Measurements from ENCODE around the gene CAST.

CAST gene

DNA sequence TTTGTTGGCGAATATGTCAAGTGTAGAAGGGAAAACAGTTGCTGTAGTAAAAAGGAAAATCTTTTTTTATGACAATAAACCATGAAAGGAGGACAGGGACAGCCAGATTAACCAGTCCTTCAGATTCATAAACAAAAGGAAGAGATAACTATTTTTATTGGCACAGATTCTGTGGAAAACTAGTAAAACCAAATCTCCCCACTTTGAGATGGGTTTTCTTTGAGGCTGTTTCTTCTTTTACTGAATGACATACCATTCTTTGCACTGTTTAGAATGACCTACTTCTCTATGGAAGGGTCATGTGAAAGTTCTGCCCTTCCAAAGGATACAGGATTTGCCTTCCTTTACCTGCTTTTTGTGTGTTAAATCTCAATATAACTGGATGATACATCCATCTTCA lies 13.7 kb downstream of the CAST start:
- no peak for DNase-seq

DNA sequence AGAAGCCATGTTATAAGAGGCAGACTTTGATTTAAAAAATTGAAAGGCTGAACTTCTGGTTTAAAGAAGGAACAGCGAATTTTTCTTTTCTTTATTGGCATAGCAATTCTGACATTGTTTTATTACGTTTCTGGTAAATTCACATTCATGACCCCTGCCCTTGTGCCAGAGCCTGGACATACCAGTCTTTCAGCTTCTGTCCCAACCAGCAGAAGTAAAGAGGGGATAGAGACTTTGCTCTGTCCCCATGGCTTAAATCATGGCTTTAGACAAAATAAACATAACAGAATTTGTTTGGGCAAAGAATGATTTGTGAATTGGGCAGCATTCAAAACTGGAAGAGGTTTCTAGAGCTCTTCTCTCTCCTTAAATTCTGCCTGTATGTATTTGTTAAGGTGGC lies 15.3 kb downstream of the CAST start:
- no peak for DNase-seq

- no peak for DNase-seq
Measured at GRCh38 chr5:96679293-96679692, 17.1 kb downstream of the CAST start.

DNA sequence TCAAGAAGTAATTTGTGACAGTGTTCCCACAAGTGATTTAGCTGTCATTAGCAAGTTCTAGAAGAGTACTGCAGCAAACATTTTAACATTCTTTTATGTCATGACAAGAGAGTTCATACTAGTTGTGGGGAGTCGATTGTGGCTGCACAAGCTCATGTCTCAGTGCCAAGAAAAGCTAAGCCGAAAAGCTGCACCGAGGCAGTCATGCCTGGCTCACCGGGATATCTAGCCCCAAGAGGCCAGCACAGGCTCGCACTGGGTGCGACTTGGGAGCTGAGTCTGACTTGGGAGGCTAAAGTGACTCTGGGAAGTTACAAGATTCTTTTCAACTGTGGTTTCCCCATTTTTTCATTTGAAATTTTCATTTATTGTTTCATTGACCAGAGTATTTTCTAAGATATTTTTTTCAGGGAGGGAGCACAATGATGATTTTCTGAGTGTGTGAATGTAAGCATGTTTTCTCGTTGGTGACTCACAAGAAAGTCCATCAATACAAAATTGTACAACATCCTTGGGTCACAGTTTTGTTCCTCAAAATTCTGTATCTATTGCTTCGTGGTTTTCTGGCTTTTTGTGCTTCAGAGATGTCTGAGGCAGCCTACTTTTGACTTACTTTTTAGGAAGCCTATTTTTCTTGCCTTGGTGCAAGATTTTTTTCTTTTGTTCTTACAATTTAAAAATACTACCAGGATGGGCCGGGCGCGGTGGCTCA lies 18.7 kb downstream of the CAST start:
- DNase-seq = no peak

DNA sequence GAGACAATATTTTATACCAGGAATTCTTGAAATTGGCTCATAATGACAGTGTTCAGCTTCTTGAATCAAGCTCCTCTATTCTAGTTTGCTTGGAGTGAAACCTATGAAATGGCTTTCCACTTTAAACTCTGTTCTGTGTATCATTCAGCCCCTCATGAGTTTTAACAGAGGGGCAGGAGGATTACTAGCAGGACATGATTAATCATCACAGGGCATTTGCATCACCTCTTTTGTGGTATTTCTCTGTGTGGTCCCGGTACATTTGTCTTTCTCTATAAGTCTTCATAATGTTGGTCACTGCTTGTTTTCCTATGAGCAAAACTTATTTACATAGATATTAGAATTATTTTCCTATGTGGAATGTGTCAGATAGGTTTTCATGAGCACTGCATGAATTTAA lies 21.2 kb downstream of the CAST start:
- no peak for DNase-seq

- no peak for DNase-seq
Measured at GRCh38 chr5:96683810-96684209, 21.6 kb downstream of the CAST start.

DNA sequence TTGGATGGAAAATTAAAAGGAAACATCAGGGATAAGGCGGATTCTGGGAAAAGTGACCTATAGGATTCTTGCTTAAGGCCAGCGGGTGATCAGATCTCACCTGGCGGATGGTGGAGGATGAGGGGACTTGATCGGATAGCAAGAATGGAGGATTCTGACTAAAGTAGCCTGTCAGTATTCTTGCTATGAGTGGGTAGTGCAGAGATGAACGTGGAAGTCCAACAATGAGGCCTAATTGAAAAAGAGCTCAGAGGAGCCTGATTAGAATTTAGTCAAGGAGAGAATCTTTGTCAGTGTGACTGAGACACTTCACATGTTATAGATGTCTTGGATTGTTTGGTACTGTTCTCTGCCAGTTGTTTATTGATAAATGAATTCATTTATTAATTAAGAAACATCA lies 24.9 kb downstream of the CAST start:
- DNase-seq = no peak

DNA sequence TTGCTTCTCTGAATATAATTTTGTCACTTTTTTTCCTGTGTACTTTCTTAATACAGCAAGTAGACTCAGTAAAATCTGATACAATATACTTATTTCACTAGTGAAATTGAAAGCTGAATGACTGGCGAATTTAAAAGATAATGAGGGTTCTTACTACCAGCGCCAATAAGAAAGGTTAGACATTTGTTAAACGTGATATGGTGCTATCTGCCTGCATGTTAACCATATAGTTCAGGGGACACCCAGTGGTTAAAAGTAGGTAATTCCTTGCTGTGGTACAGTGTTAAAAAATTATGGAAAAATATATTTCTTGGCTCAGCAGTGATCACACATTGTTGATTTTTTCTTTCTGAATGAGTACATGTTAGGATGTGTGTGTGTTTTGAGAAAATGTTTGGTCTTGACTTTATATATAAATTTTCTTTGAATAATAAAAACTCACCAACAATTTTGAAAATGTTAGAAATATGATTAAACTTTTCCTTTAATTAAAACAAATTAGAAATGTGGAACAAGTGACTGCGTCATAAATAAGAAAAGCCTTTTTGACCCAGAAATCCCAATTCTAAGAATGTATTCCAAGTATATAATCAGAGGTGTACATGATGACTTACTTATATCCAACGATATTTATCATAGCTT lies 25.8 kb downstream of the CAST start:
- DNase-seq = peak; percentile 16

- DNase-seq = no peak
Measured at GRCh38 chr5:96690861-96691260, 28.7 kb downstream of the CAST start.

DNA sequence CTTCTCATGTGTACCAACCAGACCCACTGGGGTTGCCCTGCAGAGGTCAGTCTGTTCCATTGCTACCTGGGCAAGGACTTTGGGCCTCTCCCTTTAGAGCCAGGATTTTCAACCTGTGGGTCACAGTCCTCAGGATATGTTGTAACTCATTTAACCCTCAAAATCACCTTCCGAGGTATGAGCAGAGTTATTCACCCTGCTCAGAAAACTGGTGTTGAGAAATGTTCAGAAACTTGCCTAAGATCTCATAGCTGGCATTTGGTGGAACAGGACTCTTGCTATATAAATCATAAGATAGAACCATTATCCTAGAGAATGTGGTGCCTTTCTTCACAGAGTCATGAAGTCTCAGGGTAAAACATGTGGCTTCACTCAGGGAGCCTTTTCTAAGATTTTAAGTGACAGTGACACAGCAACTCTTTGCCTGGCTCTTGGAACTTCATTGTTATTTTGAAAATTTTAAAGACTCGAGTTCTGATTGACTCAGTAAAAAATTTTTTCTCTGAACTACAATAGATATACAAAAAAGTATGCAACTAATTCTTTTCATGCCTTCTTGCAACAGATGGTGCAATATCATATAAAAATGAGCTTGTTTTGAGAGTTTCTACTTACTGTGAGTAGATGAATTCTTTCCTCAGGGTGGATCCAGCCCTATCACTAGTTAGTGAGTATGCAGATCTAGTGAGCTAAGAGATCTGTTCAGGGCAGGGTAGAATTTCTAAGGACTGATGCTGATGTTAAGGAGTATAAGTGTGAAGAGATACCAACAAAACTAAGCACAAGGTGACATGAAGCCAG lies 29.5 kb downstream of the CAST start:
- no peak for DNase-seq

DNA sequence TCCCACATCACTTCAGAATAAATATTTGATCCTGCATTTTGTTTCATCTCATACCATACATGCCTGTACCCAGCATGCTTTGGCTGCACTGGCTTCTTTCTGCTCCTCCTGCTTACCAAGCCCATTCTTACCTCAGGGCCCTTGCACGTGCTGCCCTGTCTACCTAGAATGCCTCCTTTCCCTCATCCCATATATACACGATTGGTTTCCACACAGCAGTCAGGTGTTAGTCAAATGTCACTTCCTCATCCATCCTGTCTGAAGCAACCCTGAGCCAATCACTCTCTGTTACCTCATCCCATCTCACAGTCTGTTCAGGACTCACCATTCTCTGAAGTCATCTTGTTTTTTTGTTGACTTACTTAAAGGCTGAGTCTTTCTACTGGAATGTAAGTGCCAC lies 30.3 kb downstream of the CAST start:
- DNase-seq = no peak

- DNase-seq = no peak
Measured at GRCh38 chr5:96699186-96699820, 37.1 kb downstream of the CAST start.

GRCh38 chr5:96702503-96703383 lies 40.6 kb downstream of the CAST start:
- peak; percentile 31 for DNase-seq

DNA sequence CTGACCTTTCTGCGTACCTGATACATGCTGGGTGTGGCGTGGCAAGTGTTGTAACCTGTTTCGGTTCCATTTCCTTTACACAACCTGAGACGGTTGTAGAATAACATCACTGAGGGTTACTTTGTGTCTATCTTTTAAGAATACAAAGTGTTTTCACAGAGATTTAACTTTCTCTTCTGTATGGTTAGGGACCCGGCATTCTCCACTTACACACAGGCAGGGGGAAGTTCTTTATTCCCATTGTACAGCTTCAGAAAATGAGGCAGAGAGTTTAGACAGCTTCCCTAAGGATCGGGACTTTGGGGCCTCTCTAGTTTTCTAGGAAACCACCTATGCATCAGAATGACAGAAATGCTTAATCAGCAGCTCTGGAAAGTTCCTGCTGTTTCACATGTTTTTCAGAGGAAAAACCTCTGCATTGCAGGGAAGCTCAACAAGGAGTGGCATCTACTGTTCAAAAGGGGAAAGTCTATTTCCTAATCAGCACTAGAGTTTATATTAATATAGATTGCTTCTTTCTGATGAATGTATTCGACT lies 41.3 kb downstream of the CAST start:
- DNase-seq = no peak

GRCh38 chr5:96703995-96704394 lies 41.8 kb downstream of the CAST start:
- DNase-seq = no peak

DNA sequence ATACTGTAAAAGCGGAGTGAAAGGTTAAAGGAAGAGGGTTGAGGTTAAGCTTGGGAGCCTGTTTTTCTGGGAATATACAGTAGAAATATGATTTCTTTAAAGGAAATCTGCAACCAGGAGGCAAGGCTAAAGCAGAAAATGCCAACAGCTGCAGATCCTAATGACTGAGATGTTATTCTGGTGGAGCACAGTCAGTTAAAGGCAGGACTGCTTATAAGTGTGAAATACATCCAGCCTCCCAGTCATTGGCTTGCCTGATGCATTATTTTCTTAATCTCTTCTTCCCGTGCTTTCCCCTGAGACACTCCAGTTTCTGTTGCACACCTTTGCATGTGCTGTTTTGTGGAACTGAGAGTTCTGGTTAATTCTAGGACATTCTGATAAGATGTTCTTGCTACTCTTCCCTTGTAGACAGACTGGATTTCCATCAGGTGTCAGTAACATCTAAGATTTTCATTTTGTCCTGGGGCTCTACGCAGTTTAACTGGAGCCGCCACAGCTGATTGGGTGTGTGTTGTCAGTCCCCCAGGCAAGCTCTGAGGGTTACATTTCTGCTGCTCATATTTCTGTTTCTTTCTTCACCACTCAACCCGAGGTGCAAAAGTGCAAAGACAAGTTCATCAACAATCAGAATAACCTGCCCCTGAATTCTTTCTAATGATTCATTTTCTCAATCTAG lies 44.4 kb downstream of the CAST start:
- DNase-seq = no peak

DNA sequence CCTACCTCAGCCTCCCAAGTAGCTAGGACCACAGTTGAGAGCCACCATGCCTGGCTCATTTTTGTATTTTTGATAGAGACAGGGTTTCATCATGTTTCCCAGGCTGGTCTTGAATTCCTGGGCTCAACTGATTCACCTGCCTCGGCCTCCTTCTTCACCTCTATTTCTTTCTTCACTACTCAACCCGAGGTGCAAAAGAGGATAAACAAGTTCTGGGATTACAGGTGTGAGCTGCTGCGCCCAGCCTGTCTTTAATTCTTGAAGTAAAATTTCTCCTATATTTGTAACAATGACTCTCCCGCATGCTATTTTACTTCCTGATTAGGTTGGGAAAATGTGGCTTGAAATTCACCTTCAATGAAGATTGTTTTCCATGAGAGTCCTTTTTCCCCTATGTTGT lies 46.4 kb downstream of the CAST start:
- DNase-seq = no peak

- DNase-seq = no peak
Measured at GRCh38 chr5:96709152-96709821, 47.1 kb downstream of the CAST start.

DNA sequence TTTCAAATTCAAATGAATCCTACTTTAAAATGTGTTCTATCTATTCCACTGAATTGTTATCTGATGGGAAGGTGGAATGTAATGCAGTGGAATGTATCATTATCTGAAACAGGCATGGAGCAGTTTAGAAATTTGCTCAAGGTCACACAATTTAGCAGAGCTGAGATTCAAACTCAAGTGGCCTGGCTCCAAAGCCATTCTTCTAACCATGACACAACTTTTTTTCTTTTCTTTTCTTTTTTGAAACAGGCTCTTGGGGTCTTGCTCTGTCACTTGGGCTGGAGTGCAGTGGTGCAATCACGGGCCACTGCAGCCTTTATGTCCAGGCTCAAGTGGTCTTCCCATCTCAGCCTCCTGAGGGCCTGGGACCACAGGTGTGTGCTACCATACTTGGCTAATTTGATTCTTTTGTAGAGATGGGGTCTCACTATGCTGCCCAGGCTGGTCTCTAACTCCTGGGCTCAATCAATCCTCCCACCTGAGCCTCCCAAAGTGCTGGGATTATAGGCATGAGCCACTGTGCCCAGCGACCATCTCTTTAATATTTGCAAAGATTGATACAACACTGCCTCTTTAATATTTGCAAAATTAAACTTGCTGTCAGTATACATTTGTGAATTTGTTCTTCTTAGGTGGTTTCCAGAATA lies 50.0 kb downstream of the CAST start:
- no peak for DNase-seq

GRCh38 chr5:96714450-96714849 lies 52.3 kb downstream of the CAST start:
- DNase-seq = no peak

Data from NCI-H1092 (cell line).